22Rv1 (cell line): ENCODE results near the gene WIPF3.

Experiments
- H3K27ac ChIP-seq: fragments of 450-650 bp; 2 replicates; pipeline ENCODE4 v1.5.1; 2017
- CTCF ChIP-seq: fragments of 450-650 bp; IDR thresholded peaks from 2 replicates; pipeline ENCODE4 v1.5.1; 2017; ENCODE audit warnings: mild to moderate bottlenecking
- ZFX ChIP-seq: fragments of 450-650 bp; IDR thresholded peaks from 2 replicates; pipeline ENCODE4 v1.6.1; 2017; ENCODE audit warnings: antibody characterized with exemption, borderline replicate concordance

The WIPF3 gene, protein sequence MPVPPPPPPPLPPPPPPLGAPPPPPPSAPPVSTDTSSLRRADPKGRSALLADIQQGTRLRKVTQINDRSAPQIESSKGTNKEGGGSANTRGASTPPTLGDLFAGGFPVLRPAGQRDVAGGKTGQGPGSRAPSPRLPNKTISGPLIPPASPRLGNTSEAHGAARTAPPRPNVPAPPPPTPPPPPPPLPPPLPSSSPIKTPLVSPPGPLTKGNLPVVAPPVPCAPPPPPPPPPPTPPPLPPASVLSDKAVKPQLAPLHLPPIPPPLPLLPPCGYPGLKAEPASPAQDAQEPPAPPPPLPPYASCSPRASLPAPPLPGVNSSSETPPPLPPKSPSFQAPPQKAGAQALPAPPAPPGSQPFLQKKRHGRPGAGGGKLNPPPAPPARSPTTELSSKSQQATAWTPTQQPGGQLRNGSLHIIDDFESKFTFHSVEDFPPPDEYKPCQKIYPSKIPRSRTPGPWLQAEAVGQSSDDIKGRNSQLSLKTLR

DNA sequence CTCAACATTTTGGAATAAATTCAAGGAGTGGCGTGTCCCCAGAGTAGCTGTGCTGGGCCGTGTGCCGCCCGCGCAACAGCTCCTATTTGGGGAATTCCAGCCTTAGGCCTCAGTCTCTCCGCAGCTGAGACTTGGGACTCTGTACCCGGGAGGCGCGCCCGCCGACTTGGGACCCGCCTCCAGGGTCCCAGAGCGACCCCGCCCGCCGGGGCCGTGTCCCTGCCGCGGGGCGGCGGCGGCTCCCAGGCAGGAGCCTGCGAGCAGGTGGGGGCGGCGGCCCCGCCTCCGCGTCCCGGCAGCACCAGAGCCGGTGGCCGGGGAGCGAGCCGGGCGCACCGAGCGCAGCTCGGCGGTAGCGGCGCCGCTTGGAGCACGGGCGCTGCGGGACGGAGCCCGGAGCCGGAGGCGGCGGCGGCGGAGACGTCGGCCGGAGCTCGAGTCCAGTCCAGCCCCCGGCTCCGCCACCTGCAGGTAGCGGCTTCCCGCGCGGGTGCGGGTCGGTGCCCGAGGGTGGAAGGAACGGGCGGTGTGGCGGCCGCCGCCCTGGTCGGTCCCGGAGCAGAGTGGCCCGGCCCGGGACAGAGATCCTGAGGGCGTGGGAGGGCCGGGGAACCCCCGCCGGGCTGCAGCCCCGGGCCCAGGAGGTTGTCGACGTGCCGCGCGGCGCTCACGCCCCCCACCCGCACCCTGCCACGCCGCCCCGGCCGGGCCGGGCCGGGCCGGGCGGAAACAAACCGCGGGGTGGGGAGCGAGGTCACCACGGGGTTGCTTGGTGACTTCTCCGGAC is at the start of gene WIPF3:
TSS of gene WIPF3 (plus strand) at position 301 of the 787 bp plus-strand sequence. CDS start 28,217 bp downstream, outside the sequence.
- TF ChIP-seq CTCF (peak; percentile 27; the same call in 1 of the 2 replicates), ZFX (no peak)
- H3K27ac ChIP-seq: no peak within 1 kb of the TSS

GRCh38 chr7:29763266-29763665 is 43.0 kb upstream of the WIPF3 start:
- no peak overlapping the region for H3K27ac ChIP-seq
- TF ChIP-seq CTCF: no peak
- no peak for TF ChIP-seq ZFX

DNA sequence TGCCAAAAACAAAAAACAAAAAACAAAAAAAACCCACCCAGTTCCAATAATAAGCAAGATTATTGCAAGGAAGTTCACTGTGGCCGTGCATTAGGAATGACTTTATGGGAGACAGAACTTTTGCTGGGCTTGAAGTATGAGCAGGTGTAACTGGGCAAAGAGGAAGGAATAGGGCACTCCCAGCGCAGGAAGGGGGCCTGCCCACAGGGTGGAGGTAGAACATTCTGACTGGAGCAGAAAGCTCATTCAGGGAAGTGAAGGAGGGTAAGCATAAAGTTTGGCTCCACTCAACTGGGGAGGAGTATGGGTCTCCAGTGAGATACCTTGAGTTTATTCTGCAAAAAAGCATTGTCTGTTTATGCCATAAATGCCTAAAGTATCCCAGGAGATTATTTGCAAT is 42.1 kb upstream of the WIPF3 start:
- H3K27ac ChIP-seq: no peak overlapping the region
- TF ChIP-seq ZFX (no peak), CTCF (peak; percentile 39)

DNA sequence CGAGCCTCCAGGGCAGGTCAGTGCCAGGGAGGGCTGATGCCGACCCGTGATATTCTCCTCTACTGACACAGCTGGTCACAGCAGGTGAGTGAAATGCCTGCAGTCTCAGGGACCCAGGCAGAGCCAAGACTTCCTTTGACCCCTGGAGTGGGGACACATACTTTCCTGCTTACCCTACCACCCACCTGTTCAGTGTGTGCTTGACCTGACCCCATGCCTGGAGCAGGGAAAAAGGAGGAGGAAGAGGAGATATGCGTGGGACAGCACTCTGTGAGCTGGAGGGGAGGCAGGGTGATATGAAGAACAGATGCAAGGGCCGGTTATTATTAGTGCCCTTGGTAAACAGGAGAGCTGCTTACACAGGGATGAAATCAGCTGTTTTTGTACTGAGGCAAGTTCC is 40.8 kb upstream of the WIPF3 start:
- TF ChIP-seq ZFX (no peak), CTCF (no peak)
- H3K27ac ChIP-seq: no peak overlapping the region

DNA sequence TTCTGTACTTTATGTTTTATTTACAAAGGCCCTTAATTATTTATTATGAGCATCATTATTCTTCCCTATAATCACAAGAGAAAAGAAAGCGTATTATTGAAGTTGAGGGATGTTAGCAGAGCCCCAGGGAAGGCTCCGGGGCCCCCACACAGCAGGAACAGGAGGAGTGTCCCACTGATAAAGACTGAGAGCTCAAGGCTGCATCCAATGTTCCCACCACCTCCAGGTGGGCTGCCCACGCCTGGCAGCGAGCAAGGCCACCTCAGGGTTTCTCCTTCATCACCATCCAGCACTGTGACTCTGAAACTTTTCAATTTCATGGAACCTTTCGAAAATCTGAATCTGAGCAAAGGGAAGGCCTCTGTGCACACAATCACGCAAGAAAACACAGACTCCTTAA is 35.9 kb upstream of the WIPF3 start:
- TF ChIP-seq CTCF (no peak), ZFX (no peak)
- H3K27ac ChIP-seq: peak overlapping the region; percentile 2; the same call in 1 of the 2 replicates

DNA sequence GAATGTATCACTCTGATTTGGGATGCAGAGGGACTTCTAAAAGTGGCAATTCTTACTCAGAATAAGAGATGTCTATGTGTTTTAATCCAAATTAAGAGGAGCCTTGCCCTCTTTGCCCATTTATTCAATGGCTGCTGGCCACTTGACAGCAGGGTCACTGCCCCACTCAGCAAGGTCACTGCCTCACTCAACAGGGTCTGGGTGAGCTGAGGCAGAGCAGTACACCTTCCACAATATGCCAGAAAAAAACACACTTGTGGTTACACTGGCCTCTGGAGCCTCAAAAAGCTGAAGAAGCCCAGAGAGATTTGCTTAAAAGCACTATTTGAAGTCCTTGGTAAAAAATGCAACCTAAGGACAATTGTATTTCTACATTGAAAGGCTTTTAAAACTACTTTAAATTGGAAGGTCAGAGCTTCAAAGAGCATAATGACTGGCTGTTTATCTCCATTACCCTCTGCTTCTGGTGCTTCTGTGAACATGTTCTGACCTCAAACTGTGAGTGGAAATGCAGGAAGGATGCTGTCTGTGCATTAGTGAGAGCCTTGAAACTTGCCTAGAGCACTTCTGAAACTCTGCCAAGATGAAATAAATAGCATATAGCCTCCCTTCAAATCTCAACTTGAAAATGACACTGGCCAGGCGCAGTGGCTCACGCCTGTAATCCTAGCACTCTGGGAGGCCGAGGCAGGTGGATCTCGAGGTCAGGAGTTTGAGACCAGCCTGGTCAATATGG is 35.1 kb upstream of the WIPF3 start:
- no peak overlapping the region for H3K27ac ChIP-seq
- no peak for TF ChIP-seq ZFX
- no peak for TF ChIP-seq CTCF
